ENCODE data around the gene TMEM203. TPM values are rescaled to one million over a fixed set of nuclear protein-coding genes. Genes with fewer than 3 reads are reported as not detected.

TMEM203 gene
- total RNA-seq, 2 experiments from 2014 or later: 42.9 to 58.2 TPM

DNA sequence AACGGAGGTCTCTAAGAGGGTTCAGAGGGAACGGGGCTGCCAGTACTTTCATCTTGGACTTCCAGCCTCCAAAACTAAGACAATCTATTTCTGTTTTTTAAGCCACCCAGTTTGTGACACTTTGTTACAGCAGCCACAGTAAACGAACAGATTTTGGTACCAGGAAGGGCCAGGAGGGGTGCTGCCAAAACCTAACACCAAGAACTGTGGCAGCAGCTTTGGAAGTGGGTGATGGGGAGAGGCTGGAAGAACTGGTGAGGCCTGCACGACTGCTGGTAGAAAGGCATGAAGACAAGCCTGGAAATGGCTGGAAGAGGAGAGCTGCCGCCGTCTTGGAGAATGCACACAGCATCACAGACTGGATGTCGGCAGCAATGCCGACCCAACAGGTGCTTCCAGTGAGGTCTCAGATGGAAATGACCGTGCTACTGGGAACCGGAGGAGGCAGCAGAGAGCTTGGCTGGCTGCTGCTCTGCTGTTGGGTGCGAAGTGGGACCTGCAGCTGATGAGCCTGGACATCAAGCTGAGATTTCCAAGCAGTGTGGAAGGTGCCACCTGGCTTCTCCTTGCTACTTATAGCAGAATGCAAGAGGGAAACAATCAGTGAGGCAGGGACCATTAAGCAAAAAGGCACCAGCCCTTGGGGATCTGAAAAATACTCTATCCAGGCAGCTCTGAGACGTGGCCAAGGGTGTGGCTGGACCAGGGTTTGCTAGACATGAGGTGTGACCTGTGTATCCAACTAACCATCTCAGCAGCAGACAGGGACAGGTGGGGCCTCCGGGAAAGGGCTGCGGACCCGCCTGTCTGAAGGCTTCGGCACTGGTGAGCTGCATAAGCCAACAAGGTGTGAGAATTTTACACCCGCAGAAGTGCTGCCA is 28.9 kb downstream of the TMEM203 start:
- Histone ChIP-seq H3K4me1 (ENCODE audit: insufficient read depth, low read length, poor library complexity, severe bottlenecking) (no peaks in the 10 kb centered on the region), H2AFZ (ENCODE audit: low read length) (no peak overlapping the region), H4K20me1 (ENCODE audit: insufficient read depth, low read length) (no peaks in the 10 kb centered on the region; the same call in 1 of the 2 replicates), H3K9me2 (ENCODE audit: insufficient read depth, low read length) (no peaks in the 10 kb centered on the region), H3K27ac (ENCODE audit: low read depth, low read length, poor library complexity, severe bottlenecking) (no peak overlapping the region), H3K4me2 (ENCODE audit: low read length) (no peak overlapping the region), H3K79me2 (ENCODE audit: insufficient read depth, low read depth, low read length) (no peaks in the 10 kb centered on the region), H3K9me3 (ENCODE audit: low read length) (no peaks in the 10 kb centered on the region), H3K36me3 (ENCODE audit: insufficient read depth, low read length) (peaks cover 32% of the 10 kb centered on the region), H3K4me3 (ENCODE audit: low read depth, low read length, poor library complexity, severe bottlenecking) (no peak overlapping the region)
- intact Hi-C loops (cut with micrococcal nuclease; ENCODE audit: unreplicated experiment): no loop called here
- DNase-seq (ENCODE audit: low spot score): peak; percentile 57
- no TSS peak for BruUV-seq (replicated peaks)
- CTCF ChIA-PET (ENCODE audit: unreplicated experiment): interaction anchor here (0.5 to 0.9 kb wide), 2 partner anchors 16 to 60 kb away, joined by 3 read pairs; no protein-coding TSS in a partner anchor
- POLR2A ChIA-PET: no interaction called here
- TF ChIP-seq, protein P1, sequence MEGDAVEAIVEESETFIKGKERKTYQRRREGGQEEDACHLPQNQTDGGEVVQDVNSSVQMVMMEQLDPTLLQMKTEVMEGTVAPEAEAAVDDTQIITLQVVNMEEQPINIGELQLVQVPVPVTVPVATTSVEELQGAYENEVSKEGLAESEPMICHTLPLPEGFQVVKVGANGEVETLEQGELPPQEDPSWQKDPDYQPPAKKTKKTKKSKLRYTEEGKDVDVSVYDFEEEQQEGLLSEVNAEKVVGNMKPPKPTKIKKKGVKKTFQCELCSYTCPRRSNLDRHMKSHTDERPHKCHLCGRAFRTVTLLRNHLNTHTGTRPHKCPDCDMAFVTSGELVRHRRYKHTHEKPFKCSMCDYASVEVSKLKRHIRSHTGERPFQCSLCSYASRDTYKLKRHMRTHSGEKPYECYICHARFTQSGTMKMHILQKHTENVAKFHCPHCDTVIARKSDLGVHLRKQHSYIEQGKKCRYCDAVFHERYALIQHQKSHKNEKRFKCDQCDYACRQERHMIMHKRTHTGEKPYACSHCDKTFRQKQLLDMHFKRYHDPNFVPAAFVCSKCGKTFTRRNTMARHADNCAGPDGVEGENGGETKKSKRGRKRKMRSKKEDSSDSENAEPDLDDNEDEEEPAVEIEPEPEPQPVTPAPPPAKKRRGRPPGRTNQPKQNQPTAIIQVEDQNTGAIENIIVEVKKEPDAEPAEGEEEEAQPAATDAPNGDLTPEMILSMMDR (conservative IDR thresholded peaks at IDR 0.05; ENCODE audit: low read length): peak; percentile 79
- TF ChIP-seq EZH2phosphoT487 (IDR thresholded peaks at IDR 0.05; ENCODE audit: borderline replicate concordance, low read depth, low read length): no peak

DNA sequence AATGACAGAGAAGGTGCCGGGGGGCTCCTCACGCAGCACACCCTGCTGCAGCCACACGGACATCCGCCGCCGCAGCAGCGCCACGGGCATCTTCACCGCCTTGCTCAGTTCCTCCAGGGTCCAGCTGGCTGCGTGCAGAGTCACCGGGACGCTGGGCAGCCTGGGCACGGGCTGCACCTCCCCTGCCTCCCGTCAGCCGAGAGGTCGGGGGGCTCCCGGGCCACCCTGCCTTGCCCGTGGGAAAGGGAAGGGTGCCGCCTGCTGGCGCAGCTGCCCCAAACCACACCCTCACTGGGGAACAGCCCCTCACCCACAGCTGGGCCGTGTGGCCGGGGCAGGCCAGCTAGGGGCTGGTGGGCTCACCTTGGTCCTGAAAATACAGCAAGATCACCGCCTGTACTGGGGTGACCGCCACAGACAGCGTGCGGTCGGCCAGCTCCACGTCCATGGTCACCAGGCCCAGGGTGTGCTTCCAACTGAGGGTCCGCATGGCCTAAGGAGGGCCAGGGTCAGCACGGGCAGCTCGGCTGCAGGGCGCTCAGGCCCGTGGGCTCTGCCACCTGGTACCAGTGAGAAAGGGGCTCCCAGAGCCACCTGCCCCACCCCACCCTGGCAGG is 30.0 kb downstream of the TMEM203 start:
- intact Hi-C loops (cut with micrococcal nuclease; ENCODE audit: unreplicated experiment): loop anchor here (2.0 kb wide), 1 partner anchor 57 kb away; no protein-coding TSS in a partner anchor
- ChIA-PET CTCF (ENCODE audit: unreplicated experiment) (no interaction called here), POLR2A (no interaction called here)
- Histone ChIP-seq H3K79me2 (ENCODE audit: insufficient read depth, low read depth, low read length) (no peaks in the 10 kb centered on the region), H3K36me3 (ENCODE audit: insufficient read depth, low read length) (peaks cover 21% of the 10 kb centered on the region), H4K20me1 (ENCODE audit: insufficient read depth, low read length) (no peaks in the 10 kb centered on the region; the same call in 1 of the 2 replicates), H3K27ac (ENCODE audit: low read depth, low read length, poor library complexity, severe bottlenecking) (no peak overlapping the region), H3K9me2 (ENCODE audit: insufficient read depth, low read length) (no peaks in the 10 kb centered on the region), H3K4me2 (ENCODE audit: low read length) (no peak overlapping the region; the same call in 1 of the 2 replicates), H3K4me3 (ENCODE audit: low read depth, low read length, poor library complexity, severe bottlenecking) (no peak overlapping the region), H3K9me3 (ENCODE audit: low read length) (no peaks in the 10 kb centered on the region), H3K4me1 (ENCODE audit: insufficient read depth, low read length, poor library complexity, severe bottlenecking) (no peaks in the 10 kb centered on the region), H2AFZ (ENCODE audit: low read length) (no peak overlapping the region)
- TF ChIP-seq EZH2phosphoT487 (IDR thresholded peaks at IDR 0.05; ENCODE audit: borderline replicate concordance, low read depth, low read length): no peak
- TF ChIP-seq, protein P1 (conservative IDR thresholded peaks at IDR 0.05; ENCODE audit: low read length): peak; percentile 65
- no TSS peak for BruUV-seq (replicated peaks)
- DNase-seq (ENCODE audit: low spot score): no peak
